SJCRH30 (cell line): ENCODE data around the gene SH3TC2. TPM values are rescaled to one million over a fixed set of nuclear protein-coding genes. Genes with fewer than 3 reads are reported as not detected.

Experiments used
- DNase-seq, 2 experiments: peaks; one replicate each; pipeline ENCODE4 v3.0.0-alpha.2; 2015 to 2020
- H3K27ac ChIP-seq: fragments of 250-450 bp; sonication (Bioruptor Pico); 2 replicates; pipeline ENCODE4 v1.5.1; 2020; ENCODE audit warnings: mild to moderate bottlenecking, moderate library complexity
- H3K27me3 ChIP-seq: fragments of 250-450 bp; sonication (Bioruptor Pico); 2 replicates; pipeline ENCODE4 v1.5.1; 2020; ENCODE audit warnings: mild to moderate bottlenecking, moderate library complexity
- H3K36me3 ChIP-seq: fragments of 250-450 bp; sonication (Bioruptor Pico); 2 replicates; pipeline ENCODE4 v1.5.1; 2020; ENCODE audit warnings: mild to moderate bottlenecking, moderate library complexity
- H3K4me1 ChIP-seq: fragments of 250-450 bp; sonication (Bioruptor Pico); 2 replicates; pipeline ENCODE4 v1.5.1; 2020; ENCODE audit warnings: mild to moderate bottlenecking, moderate library complexity
- H3K4me3 ChIP-seq: fragments of 250-450 bp; sonication (Bioruptor Pico); 2 replicates; pipeline ENCODE4 v1.5.1; 2020; ENCODE audit warnings: mild to moderate bottlenecking, moderate library complexity
- H3K9me3 ChIP-seq: fragments of 250-450 bp; sonication (Bioruptor Pico); replicated peaks from 2 replicates; pipeline ENCODE4 v1.5.1; 2020; ENCODE audit warnings: mild to moderate bottlenecking, moderate library complexity
- total RNA-seq: library from RNA; depleted of rRNA; stranded (reverse); fragments of >200 nt; shearing (Covaris generic); gene quantifications from 2 replicates; pipeline ENCODE4 v1.2.3, GENCODE V29; 2014

Gene SH3TC2
- total RNA-seq, 1 experiment from 2014 or later: 14.1 TPM

- Histone ChIP-seq H3K4me3 (no peak overlapping the region), H3K4me1 (no peaks in the 10 kb centered on the region), H3K27ac (no peak overlapping the region), H3K9me3 (no peaks in the 10 kb centered on the region), H3K36me3 (no peaks in the 10 kb centered on the region), H3K27me3 (no peaks in the 10 kb centered on the region)
- no peak for DNase-seq
These were observed 9.9 kb upstream of the SH3TC2 start for GRCh38 chr5:149072791-149073190.

DNA sequence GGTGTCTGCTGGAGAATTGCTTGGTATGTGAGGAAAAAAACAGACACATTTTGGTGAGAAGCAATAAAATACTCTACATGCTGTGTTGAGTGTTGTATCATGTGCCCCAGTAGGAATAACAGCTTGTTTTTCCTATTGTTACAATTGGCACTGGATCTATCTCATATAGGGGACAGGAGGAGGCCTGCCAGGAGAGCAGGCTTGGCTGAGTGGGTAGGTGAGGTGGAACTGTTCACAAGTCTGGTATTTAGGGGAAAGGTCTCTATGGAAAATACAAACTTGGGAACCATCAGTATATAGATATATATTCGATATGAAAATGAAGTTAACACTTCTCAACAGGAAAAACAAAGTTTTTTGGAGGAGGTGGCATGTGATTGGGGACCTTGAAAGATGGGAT is 9.5 kb upstream of the SH3TC2 start:
- Histone ChIP-seq H3K4me3 (no peak overlapping the region), H3K4me1 (no peaks in the 10 kb centered on the region), H3K27ac (no peak overlapping the region), H3K9me3 (no peaks in the 10 kb centered on the region), H3K27me3 (no peaks in the 10 kb centered on the region), H3K36me3 (no peaks in the 10 kb centered on the region)
- DNase-seq: no peak

GRCh38 chr5:149071756-149072155 is 8.9 kb upstream of the SH3TC2 start:
- no peaks in the 10 kb centered on the region for H3K36me3 ChIP-seq
- H3K4me3 ChIP-seq: no peak overlapping the region
- no peaks in the 10 kb centered on the region for H3K4me1 ChIP-seq
- H3K9me3 ChIP-seq: no peaks in the 10 kb centered on the region
- DNase-seq: no peak
- H3K27me3 ChIP-seq: no peaks in the 10 kb centered on the region
- no peak overlapping the region for H3K27ac ChIP-seq

DNA sequence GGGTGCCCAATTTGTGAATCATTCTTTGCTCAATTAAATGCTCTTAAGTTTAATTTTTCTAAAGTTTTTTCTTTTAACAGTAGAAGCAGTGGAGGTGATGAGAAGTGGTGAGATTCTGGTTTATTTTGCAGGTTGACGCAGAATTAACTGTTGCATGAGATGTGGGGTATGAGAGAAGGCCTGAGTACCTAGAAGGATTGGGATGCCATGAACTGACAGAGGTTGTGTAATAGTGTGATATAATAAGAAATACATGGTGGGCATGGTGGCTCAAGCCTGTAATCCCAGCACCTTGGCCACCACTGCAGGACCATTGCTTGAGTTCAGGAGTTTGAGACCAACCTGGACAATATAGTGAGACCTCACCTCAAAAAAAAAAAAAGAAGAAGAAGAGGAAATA is 8.4 kb upstream of the SH3TC2 start:
- DNase-seq: no peak
- Histone ChIP-seq H3K4me1 (no peaks in the 10 kb centered on the region), H3K4me3 (no peak overlapping the region), H3K27ac (no peak overlapping the region), H3K27me3 (no peaks in the 10 kb centered on the region), H3K36me3 (no peaks in the 10 kb centered on the region), H3K9me3 (no peaks in the 10 kb centered on the region)

- H3K27me3 ChIP-seq: no peaks in the 10 kb centered on the region
- DNase-seq: no peak
- H3K9me3 ChIP-seq: no peaks in the 10 kb centered on the region
- no peak overlapping the region for H3K27ac ChIP-seq
- H3K36me3 ChIP-seq: no peaks in the 10 kb centered on the region
- no peaks in the 10 kb centered on the region for H3K4me1 ChIP-seq
- no peak overlapping the region for H3K4me3 ChIP-seq
These were observed 6.8 kb upstream of the SH3TC2 start for GRCh38 chr5:149069711-149070110.

- Histone ChIP-seq H3K27ac (no peak overlapping the region), H3K9me3 (no peaks in the 10 kb centered on the region), H3K4me1 (peaks cover 19% of the 10 kb centered on the region), H3K36me3 (no peaks in the 10 kb centered on the region), H3K27me3 (no peaks in the 10 kb centered on the region), H3K4me3 (no peak overlapping the region)
- DNase-seq: no peak
These were observed 1.1 kb upstream of the SH3TC2 start for GRCh38 chr5:149063896-149064478.

GRCh38 chr5:149062371-149063016 is 368 bp downstream of the SH3TC2 start:
- H3K4me1 ChIP-seq: peaks cover 19% of the 10 kb centered on the region
- H3K36me3 ChIP-seq: no peaks in the 10 kb centered on the region
- peak overlapping the region; percentile 92 for H3K27ac ChIP-seq
- no peaks in the 10 kb centered on the region for H3K27me3 ChIP-seq
- peak; percentile 56 to 71 for DNase-seq
- H3K9me3 ChIP-seq: no peaks in the 10 kb centered on the region
- H3K4me3 ChIP-seq: peak overlapping the region; percentile 45

DNA sequence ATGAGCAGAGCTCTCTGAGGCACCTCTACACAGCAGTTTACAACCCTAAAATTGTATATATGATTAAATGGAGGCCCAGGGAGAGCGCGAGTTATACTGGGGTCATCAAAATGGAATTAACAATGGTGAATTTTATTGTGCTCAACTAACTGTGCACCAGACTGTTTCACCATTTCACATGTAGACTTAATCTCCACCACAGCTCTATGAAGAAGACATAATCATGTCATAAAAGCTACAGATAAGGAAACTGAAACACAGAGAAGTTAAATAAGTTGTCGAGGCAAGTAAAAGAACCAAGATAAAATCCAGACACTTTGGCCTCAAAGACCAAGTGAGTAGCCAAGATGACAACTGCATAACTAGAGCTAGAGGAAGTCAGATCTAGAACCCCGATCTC is 1.5 kb downstream of the SH3TC2 start:
- Histone ChIP-seq H3K4me3 (no peak overlapping the region), H3K9me3 (no peaks in the 10 kb centered on the region), H3K27ac (no peak overlapping the region), H3K4me1 (peaks cover 19% of the 10 kb centered on the region), H3K27me3 (no peaks in the 10 kb centered on the region), H3K36me3 (peaks cover 4% of the 10 kb centered on the region; the same call in 1 of the 2 replicates)
- DNase-seq: no peak

GRCh38 chr5:149060325-149060724 is 2.5 kb downstream of the SH3TC2 start:
- H3K4me3 ChIP-seq: no peak overlapping the region
- DNase-seq: peak; percentile 21 to 48
- H3K9me3 ChIP-seq: no peaks in the 10 kb centered on the region
- H3K27me3 ChIP-seq: no peaks in the 10 kb centered on the region
- no peak overlapping the region for H3K27ac ChIP-seq
- peaks cover 19% of the 10 kb centered on the region for H3K4me1 ChIP-seq
- peaks cover 6% of the 10 kb centered on the region; the same call in 1 of the 2 replicates for H3K36me3 ChIP-seq

GRCh38 chr5:149056616-149057165 is 6.2 kb downstream of the SH3TC2 start:
- Histone ChIP-seq H3K27me3 (no peaks in the 10 kb centered on the region), H3K36me3 (peaks cover 6% of the 10 kb centered on the region; the same call in 1 of the 2 replicates), H3K9me3 (no peaks in the 10 kb centered on the region), H3K4me1 (no peaks in the 10 kb centered on the region; the same call in 1 of the 2 replicates), H3K27ac (no peak overlapping the region), H3K4me3 (no peak overlapping the region)
- no peak for DNase-seq

DNA sequence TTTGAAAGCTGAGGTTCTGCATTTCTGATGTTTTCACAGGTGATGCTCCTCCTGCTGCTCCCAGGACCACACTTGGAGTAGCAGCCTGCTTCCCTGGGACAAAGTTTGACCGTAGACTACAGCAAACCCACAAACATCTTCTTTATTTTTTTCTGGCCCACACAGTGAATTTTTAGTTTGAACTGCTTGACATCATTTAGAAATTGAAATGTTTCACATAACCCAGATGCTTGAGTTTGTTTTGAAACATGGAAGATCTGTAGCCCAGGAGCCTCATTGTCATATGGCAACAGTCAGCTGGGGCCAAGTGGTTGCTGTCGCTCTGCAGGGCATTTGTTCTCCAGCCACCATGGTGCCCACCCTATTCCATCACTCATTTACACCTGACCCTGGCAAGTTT is 8.4 kb downstream of the SH3TC2 start:
- Histone ChIP-seq H3K27me3 (no peaks in the 10 kb centered on the region), H3K36me3 (peaks cover 6% of the 10 kb centered on the region; the same call in 1 of the 2 replicates), H3K4me1 (no peaks in the 10 kb centered on the region), H3K9me3 (no peaks in the 10 kb centered on the region), H3K27ac (no peak overlapping the region), H3K4me3 (no peak overlapping the region)
- DNase-seq: no peak

GRCh38 chr5:149053072-149053695 is 9.7 kb downstream of the SH3TC2 start:
- H3K27ac ChIP-seq: no peak overlapping the region
- H3K4me3 ChIP-seq: no peak overlapping the region
- H3K4me1 ChIP-seq: no peaks in the 10 kb centered on the region
- peaks cover 6% of the 10 kb centered on the region; the same call in 1 of the 2 replicates for H3K36me3 ChIP-seq
- no peak for DNase-seq
- no peaks in the 10 kb centered on the region for H3K27me3 ChIP-seq
- no peaks in the 10 kb centered on the region for H3K9me3 ChIP-seq

DNA sequence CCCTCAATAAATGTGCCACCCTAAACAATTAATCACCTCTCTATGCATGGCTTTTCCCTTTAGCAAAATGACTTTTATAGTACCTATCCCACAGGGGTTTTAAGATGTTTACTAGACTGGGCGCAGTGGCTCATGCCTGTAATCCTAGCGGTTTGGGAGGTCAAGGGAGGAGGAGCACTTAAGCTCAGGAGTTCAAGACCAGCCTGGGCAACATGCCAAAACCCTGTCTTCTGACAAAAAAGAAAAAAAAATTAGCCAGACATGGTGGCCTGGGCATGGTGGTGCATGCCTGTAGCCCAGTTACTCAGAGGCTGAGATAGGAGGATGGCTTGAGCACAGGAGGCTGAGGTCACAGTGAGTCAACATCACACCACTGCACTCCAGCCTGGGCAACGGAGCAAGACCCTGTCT is 13.5 kb downstream of the SH3TC2 start:
- no peak overlapping the region for H3K27ac ChIP-seq
- DNase-seq: peak; percentile 53
- no peak overlapping the region for H3K4me3 ChIP-seq

GRCh38 chr5:149048811-149049210 is 14.1 kb downstream of the SH3TC2 start:
- Histone ChIP-seq H3K4me1 (no peaks in the 10 kb centered on the region), H3K27ac (no peak overlapping the region), H3K36me3 (peaks cover 4% of the 10 kb centered on the region; the same call in 1 of the 2 replicates), H3K9me3 (no peaks in the 10 kb centered on the region), H3K4me3 (no peak overlapping the region), H3K27me3 (no peaks in the 10 kb centered on the region)
- DNase-seq: no peak

More for the DNA sequence above, 13.5 kb downstream of the SH3TC2 start:
- Histone ChIP-seq H3K4me1 (no peaks in the 10 kb centered on the region), H3K9me3 (no peaks in the 10 kb centered on the region), H3K36me3 (peaks cover 4% of the 10 kb centered on the region; the same call in 1 of the 2 replicates), H3K27me3 (no peaks in the 10 kb centered on the region)

DNA sequence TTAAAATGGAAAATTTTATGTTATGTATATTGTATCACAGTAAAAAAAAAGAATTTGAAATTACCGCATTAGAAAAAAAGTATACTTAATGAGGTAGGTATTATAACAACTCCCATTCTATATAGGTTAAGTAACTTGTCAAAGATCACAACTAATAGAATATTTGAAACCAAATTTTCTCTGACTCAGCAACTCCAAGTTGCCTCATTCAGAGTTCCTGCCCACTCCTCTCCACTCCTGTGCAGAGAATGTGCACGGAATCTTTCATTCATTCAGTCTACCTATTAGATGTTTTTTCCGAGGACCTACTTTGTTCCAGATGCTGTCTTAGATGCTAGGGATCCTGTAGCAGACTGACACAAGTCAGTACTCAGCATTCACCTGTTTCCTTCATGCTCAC is 15.4 kb downstream of the SH3TC2 start:
- no peaks in the 10 kb centered on the region for H3K9me3 ChIP-seq
- peaks cover 4% of the 10 kb centered on the region; the same call in 1 of the 2 replicates for H3K36me3 ChIP-seq
- DNase-seq: no peak
- H3K4me3 ChIP-seq: no peak overlapping the region
- H3K4me1 ChIP-seq: no peaks in the 10 kb centered on the region
- no peak overlapping the region for H3K27ac ChIP-seq
- no peaks in the 10 kb centered on the region for H3K27me3 ChIP-seq
